Neural progenitor cell (in vitro differentiated cells): ENCODE measurements around the gene MEGF9. TPM values are rescaled to one million over a fixed set of nuclear protein-coding genes. Genes with fewer than 3 reads are reported as not detected.

ENCODE experiments used
- DNase-seq: peaks from one replicate; pipeline ENCODE4 v3.0.0-alpha.2; 2016; ENCODE audit warnings: low spot score
- H2AFZ ChIP-seq: fragments of 200-600 bp; sonication (generic); replicated peaks from 2 replicates; pipeline ENCODE4 v1.6.1; 2016; ENCODE audit warnings: antibody characterized with exemption
- H3F3A ChIP-seq: fragments of 200-600 bp; sonication (generic); 2 replicates; pipeline ENCODE4 v1.6.1; 2016; ENCODE audit warnings: antibody characterized with exemption, low read depth
- H3K27ac ChIP-seq: fragments of 200-600 bp; sonication (generic); 2 replicates; pipeline ENCODE4 v1.5.1; 2016; ENCODE audit warnings: mild to moderate bottlenecking
- H3K27me3 ChIP-seq: fragments of 200-600 bp; sonication (generic); 2 replicates; pipeline ENCODE4 v1.6.1; 2016; ENCODE audit warnings: mild to moderate bottlenecking, moderate library complexity
- H3K36me3 ChIP-seq: fragments of 200-600 bp; sonication (generic); 2 replicates; pipeline ENCODE4 v1.5.1; 2016
- H3K4me1 ChIP-seq: fragments of 200-600 bp; sonication (generic); 2 replicates; pipeline ENCODE4 v1.6.1; 2016; ENCODE audit warnings: mixed run types
- H3K4me2 ChIP-seq: fragments of 200-600 bp; sonication (generic); 2 replicates; pipeline ENCODE4 v1.6.1; 2016
- H3K4me3 ChIP-seq: fragments of 200-600 bp; sonication (generic); 2 replicates; pipeline ENCODE4 v1.5.1; 2016
- H3K79me2 ChIP-seq: fragments of 200-600 bp; sonication (generic); 2 replicates; pipeline ENCODE4 v1.6.1; 2016; ENCODE audit warnings: low read depth
- H3K9ac ChIP-seq: fragments of 200-600 bp; sonication (generic); 2 replicates; pipeline ENCODE4 v1.6.1; 2016
- H3K9me3 ChIP-seq: fragments of 200-600 bp; sonication (generic); 2 replicates; pipeline ENCODE4 v1.5.1; 2016; ENCODE audit warnings: low read depth
- H4K20me1 ChIP-seq: fragments of 200-600 bp; sonication (generic); 2 replicates; pipeline ENCODE4 v1.6.1; 2016; ENCODE audit warnings: low read depth
- H3K27ac Mint-ChIP-seq: 3 replicates; pipeline ENCODE4 v1.8.0; 2021; ENCODE audit warnings: mixed read lengths
- H3K27me3 Mint-ChIP-seq: 2 replicates; pipeline ENCODE4 v1.8.0; 2022; ENCODE audit warnings: low read depth, mild to moderate bottlenecking, inconsistent platforms, moderate library complexity, mixed read lengths; ENCODE audit not compliant: insufficient read depth
- H3K36me3 Mint-ChIP-seq: 3 replicates; pipeline ENCODE4 v1.8.0; 2021; ENCODE audit warnings: mixed read lengths
- H3K4me1 Mint-ChIP-seq: 3 replicates; pipeline ENCODE4 v1.8.0; 2021; ENCODE audit warnings: mixed read lengths
- H3K4me3 Mint-ChIP-seq: 3 replicates; pipeline ENCODE4 v1.8.0; 2021; ENCODE audit warnings: mild to moderate bottlenecking, moderate library complexity, mixed read lengths
- H3K9me3 Mint-ChIP-seq: 3 replicates; pipeline ENCODE4 v1.8.0; 2020; ENCODE audit warnings: mixed read lengths
- CTCF ChIP-seq: fragments of 200-600 bp; sonication (generic); IDR thresholded peaks from 2 replicates; pipeline ENCODE4 v1.5.1; 2017; ENCODE audit warnings: antibody characterized with exemption, mild to moderate bottlenecking
- EZH2 ChIP-seq: fragments of 200-600 bp; sonication (generic); IDR thresholded peaks from 2 replicates; pipeline ENCODE4 v1.6.1; 2017; ENCODE audit warnings: antibody characterized with exemption, mild to moderate bottlenecking, moderate library complexity
- EZH2phosphoT487 ChIP-seq: fragments of 200-600 bp; sonication (generic); IDR thresholded peaks from 2 replicates; pipeline ENCODE4 v1.6.1; 2017; ENCODE audit warnings: antibody characterized with exemption
- total RNA-seq: library from RNA; depleted of rRNA; stranded (reverse); fragments of >200 nt; gene quantifications from 2 replicates; pipeline ENCODE4 v1.2.3, GENCODE V29; 2015; ENCODE audit warnings: low replicate concordance

MEGF9 gene
- total RNA-seq, 1 donor from 2014 or later: 6.2 TPM

GRCh38 chr9:120640380-120640779 is 73.9 kb downstream of the MEGF9 start:
- no peak for DNase-seq
- peaks cover 3% of the 10 kb centered on the region for H3K27me3 Mint-ChIP-seq
- no peak overlapping the region for H3K27ac Mint-ChIP-seq
- H3K36me3 Mint-ChIP-seq: peaks cover 24% of the 10 kb centered on the region
- no peak overlapping the region for H3K4me2 ChIP-seq
- peaks cover 9% of the 10 kb centered on the region for H3K4me1 Mint-ChIP-seq
- H3K4me3 ChIP-seq: no peak overlapping the region
- H3K4me1 ChIP-seq: no peaks in the 10 kb centered on the region
- H3K36me3 ChIP-seq: no peaks in the 10 kb centered on the region
- peaks cover 3% of the 10 kb centered on the region for H3K9me3 ChIP-seq
- H3K79me2 ChIP-seq: no peaks in the 10 kb centered on the region
- no peaks in the 10 kb centered on the region for H3F3A ChIP-seq
- H3K27me3 ChIP-seq: no peaks in the 10 kb centered on the region
- no peak overlapping the region for H3K27ac ChIP-seq
- H3K9me3 Mint-ChIP-seq: peaks cover 14% of the 10 kb centered on the region
- H3K4me3 Mint-ChIP-seq: no peak overlapping the region
- H3K9ac ChIP-seq: no peak overlapping the region
- H4K20me1 ChIP-seq: peaks cover 4% of the 10 kb centered on the region
- no peak overlapping the region for H2AFZ ChIP-seq
- TF ChIP-seq EZH2 (no peak), CTCF (no peak), EZH2phosphoT487 (no peak)

GRCh38 chr9:120637919-120638318 is 76.4 kb downstream of the MEGF9 start:
- Histone ChIP-seq H3K27me3 (no peaks in the 10 kb centered on the region), H4K20me1 (no peaks in the 10 kb centered on the region), H3K4me1 (no peaks in the 10 kb centered on the region), H3K36me3 (peaks cover 7% of the 10 kb centered on the region), H2AFZ (no peak overlapping the region), H3K27ac (no peak overlapping the region), H3K9ac (no peak overlapping the region), H3K4me2 (no peak overlapping the region), H3K4me3 (no peak overlapping the region), H3F3A (no peaks in the 10 kb centered on the region), H3K9me3 (peaks cover 11% of the 10 kb centered on the region), H3K79me2 (no peaks in the 10 kb centered on the region)
- Mint-ChIP-seq H3K4me3 (no peak overlapping the region), H3K9me3 (peaks cover 22% of the 10 kb centered on the region), H3K4me1 (peaks cover 2% of the 10 kb centered on the region), H3K27me3 (peaks cover 3% of the 10 kb centered on the region), H3K36me3 (peaks cover 25% of the 10 kb centered on the region), H3K27ac (no peak overlapping the region)
- DNase-seq: no peak
- TF ChIP-seq EZH2 (no peak), EZH2phosphoT487 (no peak), CTCF (no peak)

GRCh38 chr9:120636194-120636957 is 77.9 kb downstream of the MEGF9 start:
- Histone ChIP-seq H3K36me3 (peaks cover 7% of the 10 kb centered on the region), H3K9me3 (peaks cover 11% of the 10 kb centered on the region), H3F3A (no peaks in the 10 kb centered on the region), H4K20me1 (no peaks in the 10 kb centered on the region), H3K4me3 (no peak overlapping the region), H2AFZ (no peak overlapping the region), H3K27me3 (no peaks in the 10 kb centered on the region), H3K9ac (no peak overlapping the region), H3K27ac (no peak overlapping the region), H3K79me2 (no peaks in the 10 kb centered on the region), H3K4me1 (no peaks in the 10 kb centered on the region), H3K4me2 (no peak overlapping the region)
- peaks cover 3% of the 10 kb centered on the region for H3K27me3 Mint-ChIP-seq
- no peak overlapping the region for H3K27ac Mint-ChIP-seq
- no peak overlapping the region for H3K4me3 Mint-ChIP-seq
- H3K9me3 Mint-ChIP-seq: peaks cover 20% of the 10 kb centered on the region
- peaks cover 22% of the 10 kb centered on the region for H3K36me3 Mint-ChIP-seq
- DNase-seq: no peak
- TF ChIP-seq EZH2phosphoT487: no peak
- no peak for TF ChIP-seq CTCF
- no peak for TF ChIP-seq EZH2
- H3K4me1 Mint-ChIP-seq: no peaks in the 10 kb centered on the region
